ENCODE measurements around the gene RAB11FIP4.

- TF ChIP-seq EZH2 (IDR thresholded peaks at IDR 0.05; ENCODE audit: borderline replicate concordance, low read depth, low read length, severe bottlenecking) = no peak
- TF ChIP-seq CTCF (IDR thresholded peaks at IDR 0.05; ENCODE audit: borderline replicate concordance, extremely low read depth, low read length, poor library complexity, severe bottlenecking) = no peak
Observed at GRCh38 chr17:31522284-31522931, 130.9 kb downstream of the RAB11FIP4 start.
